Mesenchymal stem cell (in vitro differentiated cells and primary cell): ENCODE measurements around the gene DYNLT1.

Experiments
- DNase-seq: peaks from one replicate; pipeline ENCODE4 v3.0.0-alpha.2; 2013
- H2AFZ ChIP-seq: one replicate; pipeline ENCODE4 v1.6.1; 2013; ENCODE audit warnings: low read depth, mild to moderate bottlenecking, control low read depth, inconsistent platforms, low read length, moderate library complexity
- H2AK5ac ChIP-seq: 2 replicates; pipeline ENCODE4 v1.6.1; 2013; ENCODE audit warnings: low read length, moderate library complexity, mild to moderate bottlenecking, inconsistent platforms; ENCODE audit not compliant: severe bottlenecking
- H2BK120ac ChIP-seq: one replicate; pipeline ENCODE4 v1.6.1; 2013; ENCODE audit warnings: low read depth, mild to moderate bottlenecking, inconsistent platforms, low read length, moderate library complexity
- H2BK12ac ChIP-seq, 2 experiments: one replicate each; pipeline ENCODE4 v1.6.1; 2013; ENCODE audit warnings: inconsistent platforms in 2 of 2, low read length in 2 of 2, mild to moderate bottlenecking in 2 of 2, moderate library complexity in 2 of 2, control low read depth in 1 of 2
- H2BK15ac ChIP-seq: one replicate; pipeline ENCODE4 v1.6.1; 2013; ENCODE audit warnings: mild to moderate bottlenecking, low read depth, inconsistent platforms; ENCODE audit not compliant: poor library complexity, severe bottlenecking
- H2BK5ac ChIP-seq: 2 replicates; pipeline ENCODE4 v1.6.1; 2013; ENCODE audit warnings: low read depth, mild to moderate bottlenecking, low read length, control low read depth, inconsistent platforms; ENCODE audit not compliant: poor library complexity, severe bottlenecking
- H3K14ac ChIP-seq, 2 experiments: one replicate each; pipeline ENCODE4 v1.6.1; 2013; ENCODE audit warnings: inconsistent platforms in 2 of 2, low read length in 2 of 2, control low read depth in 1 of 2, mild to moderate bottlenecking in 1 of 2, moderate library complexity in 1 of 2
- H3K18ac ChIP-seq, 2 experiments: one replicate each; pipeline ENCODE4 v1.6.1; 2013; ENCODE audit warnings: inconsistent platforms in 2 of 2, low read length in 2 of 2, control low read depth in 1 of 2, low read depth in 1 of 2, mild to moderate bottlenecking in 1 of 2
- H3K23ac ChIP-seq, 2 experiments: one replicate each; pipeline ENCODE4 v1.6.1; 2013; ENCODE audit warnings: inconsistent platforms in 2 of 2, low read length in 2 of 2, mild to moderate bottlenecking in 2 of 2, moderate library complexity in 2 of 2, control low read depth in 1 of 2
- H3K27ac ChIP-seq: 2 replicates; pipeline ENCODE4 v1.5.1; 2013; ENCODE audit warnings: mild to moderate bottlenecking, moderate library complexity, low read length, control low read depth, inconsistent platforms; ENCODE audit not compliant: poor library complexity, severe bottlenecking
- H3K27me3 ChIP-seq, 2 experiments: 2 replicates each; pipeline versions ENCODE4 v1.6.1 to v1.7.0; 2013; ENCODE audit warnings: low read length in 2 of 2, mild to moderate bottlenecking in 2 of 2, moderate library complexity in 2 of 2, control low read depth in 1 of 2, inconsistent platforms in 1 of 2; ENCODE audit not compliant: control insufficient read depth in 1 of 2, insufficient read depth in 1 of 2
- H3K36me3 ChIP-seq, 2 experiments: 2 replicates each; pipeline versions ENCODE4 v1.6.1 to v1.7.0; 2013; ENCODE audit warnings: low read length in 2 of 2, control low read depth in 1 of 2, inconsistent platforms in 1 of 2, low read depth in 1 of 2, mild to moderate bottlenecking in 1 of 2; ENCODE audit not compliant: insufficient read depth in 2 of 2, control insufficient read depth in 1 of 2
- H3K4ac ChIP-seq, 2 experiments: one replicate each; pipeline ENCODE4 v1.6.1; 2013; ENCODE audit warnings: inconsistent platforms in 2 of 2, low read length in 2 of 2, mild to moderate bottlenecking in 2 of 2, moderate library complexity in 2 of 2, control low read depth in 1 of 2, low read depth in 1 of 2
- H3K4me1 ChIP-seq: 2 replicates; pipeline ENCODE4 v1.6.1; 2013; ENCODE audit warnings: low read depth, low read length, control low read depth; ENCODE audit not compliant: control insufficient read depth, insufficient read depth
- H3K4me2 ChIP-seq: 2 replicates; pipeline ENCODE4 v1.6.1; 2013; ENCODE audit warnings: low read length, mild to moderate bottlenecking, inconsistent platforms; ENCODE audit not compliant: poor library complexity, severe bottlenecking
- H3K4me3 ChIP-seq, 2 experiments: 2 replicates each; pipeline versions ENCODE4 v1.5.1 to v1.7.0; 2013; ENCODE audit warnings: low read length in 2 of 2, mild to moderate bottlenecking in 2 of 2, control low read depth in 1 of 2, low read depth in 1 of 2; ENCODE audit not compliant: insufficient read depth in 1 of 2
- H3K79me1 ChIP-seq: replicated peaks from 2 replicates; pipeline ENCODE4 v1.6.1; 2013; ENCODE audit warnings: mild to moderate bottlenecking, control low read depth, low read length, inconsistent platforms; ENCODE audit not compliant: poor library complexity, severe bottlenecking
- H3K9ac ChIP-seq: 2 replicates; pipeline ENCODE4 v1.7.0; 2013; ENCODE audit warnings: mild to moderate bottlenecking, low read length, moderate library complexity
- H3K9me3 ChIP-seq: 2 replicates; pipeline ENCODE4 v1.7.0; 2013; ENCODE audit warnings: mild to moderate bottlenecking, low read length; ENCODE audit not compliant: control insufficient read depth
- H4K8ac ChIP-seq: one replicate; pipeline ENCODE4 v1.6.1; 2013; ENCODE audit warnings: inconsistent platforms, mild to moderate bottlenecking, low read length, moderate library complexity
- H4K91ac ChIP-seq: one replicate; pipeline ENCODE4 v1.6.1; 2013; ENCODE audit warnings: mild to moderate bottlenecking, low read length, inconsistent platforms
- WGBS: methylation state at CpG from one replicate; pipeline ENCODE4 v1.1.7; 2013; ENCODE audit warnings: mixed read lengths; 5-methylcytosine and 5-hydroxymethylcytosine counted together

The DYNLT1 gene

DNA sequence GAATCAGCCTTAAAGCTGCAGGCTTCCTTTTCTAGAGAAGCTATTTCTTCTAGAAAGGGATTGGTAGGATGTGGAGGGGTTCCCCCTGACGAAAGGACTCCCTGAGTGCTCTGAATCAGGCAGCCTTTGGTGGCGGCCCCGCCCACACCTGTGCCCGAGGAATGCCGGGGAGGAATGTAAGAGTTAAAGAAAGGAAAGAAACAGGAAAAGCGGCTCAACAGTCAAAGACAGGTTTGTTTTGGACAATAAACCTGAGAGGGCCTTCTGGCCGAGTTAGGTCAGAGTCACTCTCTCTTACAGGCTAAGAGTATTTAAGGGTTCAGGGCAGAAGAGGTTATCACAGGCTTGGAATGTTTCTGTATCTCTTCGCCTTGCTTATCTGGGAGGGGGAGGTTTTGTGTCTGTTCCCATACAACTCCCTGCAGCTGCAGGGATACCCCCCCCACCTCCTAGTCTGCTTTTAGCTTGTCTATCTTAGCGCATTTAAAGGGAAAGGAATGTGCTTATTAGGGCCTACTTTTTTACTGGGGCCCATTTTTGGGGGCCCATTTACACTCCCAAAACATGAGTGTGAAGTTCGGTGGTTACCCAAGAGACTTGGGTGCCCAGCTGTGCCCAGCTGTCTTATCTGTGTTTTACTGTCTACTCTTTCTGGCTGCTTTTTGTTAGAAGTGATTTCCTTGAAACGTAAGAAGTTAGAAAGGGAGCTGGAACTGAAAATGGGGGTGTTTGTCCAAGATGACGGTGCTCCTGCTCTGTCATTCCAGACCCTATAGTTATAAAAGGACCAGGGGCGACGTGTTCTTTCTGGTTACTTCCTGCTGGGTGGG is 32.8 kb downstream of the DYNLT1 start:
- no peak overlapping the region for H2BK5ac ChIP-seq
- H3K14ac ChIP-seq: no peak overlapping the region
- no peaks in the 10 kb centered on the region for H3K9me3 ChIP-seq
- H3K27ac ChIP-seq: no peak overlapping the region
- 48% methylated on average over 14 of the region's 14 CpGs for WGBS
- peak overlapping the region; percentile 19 for H2BK120ac ChIP-seq
- H3K79me1 ChIP-seq: peaks cover 20% of the 10 kb centered on the region
- no peak overlapping the region for H3K18ac ChIP-seq
- no peak overlapping the region for H3K4ac ChIP-seq
- no peaks in the 10 kb centered on the region for H3K4me1 ChIP-seq
- H3K9ac ChIP-seq: no peak overlapping the region
- H3K23ac ChIP-seq: no peak overlapping the region
- no peak overlapping the region for H2BK12ac ChIP-seq
- peaks cover 40 to 80% of the 10 kb centered on the region in 2 experiments for H3K36me3 ChIP-seq
- no peak for DNase-seq
- no peak overlapping the region for H4K91ac ChIP-seq
- H4K8ac ChIP-seq: no peak overlapping the region
- H2AK5ac ChIP-seq: no peak overlapping the region
- no peak overlapping the region for H3K4me3 ChIP-seq
- no peak overlapping the region for H2AFZ ChIP-seq
- H2BK15ac ChIP-seq: no peak overlapping the region
- H3K4me2 ChIP-seq: no peak overlapping the region
- no peaks in the 10 kb centered on the region for H3K27me3 ChIP-seq

- H3K23ac ChIP-seq: no peak overlapping the region
- H3K14ac ChIP-seq: no peak overlapping the region
- no peak overlapping the region for H2BK15ac ChIP-seq
- peaks cover 23% of the 10 kb centered on the region for H3K79me1 ChIP-seq
- no peak overlapping the region for H2BK12ac ChIP-seq
- no peak overlapping the region for H2AK5ac ChIP-seq
- H3K36me3 ChIP-seq: peaks cover 45 to 85% of the 10 kb centered on the region in 2 experiments
- no peaks in the 10 kb centered on the region for H3K4me1 ChIP-seq
- H3K18ac ChIP-seq: no peak overlapping the region
- H3K4me3 ChIP-seq: no peak overlapping the region
- no peaks in the 10 kb centered on the region for H3K27me3 ChIP-seq
- no peak overlapping the region for H3K4me2 ChIP-seq
- no peak overlapping the region for H3K27ac ChIP-seq
- 93% methylated on average over 3 of the region's 3 CpGs for WGBS
- no peak overlapping the region for H4K91ac ChIP-seq
- no peak overlapping the region for H2AFZ ChIP-seq
- H3K9ac ChIP-seq: no peak overlapping the region
- no peaks in the 10 kb centered on the region for H3K9me3 ChIP-seq
- no peak for DNase-seq
- no peak overlapping the region for H2BK120ac ChIP-seq
- H3K4ac ChIP-seq: no peak overlapping the region
- no peak overlapping the region for H4K8ac ChIP-seq
- no peak overlapping the region for H2BK5ac ChIP-seq
Measured at GRCh38 chr6:158611039-158611438, 33.5 kb downstream of the DYNLT1 start.

GRCh38 chr6:158610319-158610968 is 34.1 kb downstream of the DYNLT1 start:
- no peaks in the 10 kb centered on the region for H3K9me3 ChIP-seq
- no peaks in the 10 kb centered on the region for H3K27me3 ChIP-seq
- no peak overlapping the region for H4K91ac ChIP-seq
- H2AK5ac ChIP-seq: no peak overlapping the region
- 84% methylated on average over 9 of the region's 9 CpGs for WGBS
- no peak for DNase-seq
- H2AFZ ChIP-seq: no peak overlapping the region
- no peak overlapping the region for H3K9ac ChIP-seq
- H3K4me2 ChIP-seq: no peak overlapping the region
- no peak overlapping the region for H2BK15ac ChIP-seq
- H3K4ac ChIP-seq: no peak overlapping the region
- no peak overlapping the region for H2BK120ac ChIP-seq
- no peak overlapping the region for H3K4me3 ChIP-seq
- no peak overlapping the region for H2BK12ac ChIP-seq
- H3K23ac ChIP-seq: no peak overlapping the region
- no peak overlapping the region for H3K27ac ChIP-seq
- H3K18ac ChIP-seq: no peak overlapping the region
- peak overlapping the region; percentile 27 for H4K8ac ChIP-seq
- no peak overlapping the region for H2BK5ac ChIP-seq
- H3K14ac ChIP-seq: no peak overlapping the region
- no peaks in the 10 kb centered on the region for H3K4me1 ChIP-seq
- peaks cover 23% of the 10 kb centered on the region for H3K79me1 ChIP-seq
- peaks cover 51 to 90% of the 10 kb centered on the region in 2 experiments for H3K36me3 ChIP-seq

DNA sequence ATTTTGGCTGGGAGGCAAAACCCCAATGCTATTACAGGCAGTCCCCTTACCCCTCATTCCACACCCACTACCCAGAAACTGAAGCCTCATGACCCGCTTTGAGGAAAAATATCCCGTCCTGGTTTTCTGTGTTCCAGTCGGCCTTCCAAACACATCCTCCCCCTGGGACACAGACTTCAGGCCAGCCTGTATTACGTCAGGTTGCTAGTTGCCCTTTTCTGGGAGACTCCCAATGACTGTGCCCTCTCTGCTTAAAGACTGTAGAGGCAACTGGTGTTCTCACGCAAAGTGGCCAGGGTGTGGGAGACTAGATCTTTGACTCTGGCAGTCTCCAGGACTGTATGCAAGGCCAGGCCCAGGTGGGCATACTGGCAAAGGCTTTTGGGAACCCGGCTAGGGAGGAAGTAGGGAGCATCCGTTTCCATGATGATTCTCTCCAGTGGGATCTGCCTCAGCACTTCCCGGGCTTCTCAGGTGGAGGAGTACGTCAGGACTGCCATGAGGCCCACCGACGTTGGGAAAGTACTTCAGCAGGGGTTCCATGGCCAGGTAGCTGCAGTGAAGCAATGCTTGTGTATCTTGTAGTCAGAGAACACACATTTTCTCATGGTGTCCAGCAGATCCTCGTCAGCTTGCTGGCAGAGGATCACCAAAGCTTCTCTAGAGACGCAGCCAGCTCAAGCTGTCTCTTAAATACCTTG is 34.9 kb downstream of the DYNLT1 start:
- Histone ChIP-seq H3K23ac (no peak overlapping the region), H2AFZ (no peak overlapping the region), H3K4me1 (no peaks in the 10 kb centered on the region), H3K9ac (no peak overlapping the region), H3K4ac (no peak overlapping the region), H2BK12ac (no peak overlapping the region), H2BK5ac (no peak overlapping the region), H3K9me3 (no peaks in the 10 kb centered on the region), H3K36me3 (peaks cover 52 to 87% of the 10 kb centered on the region in 2 experiments), H4K91ac (no peak overlapping the region), H3K18ac (no peak overlapping the region), H3K4me2 (no peak overlapping the region), H2AK5ac (no peak overlapping the region), H3K79me1 (peaks cover 23% of the 10 kb centered on the region), H3K27me3 (no peaks in the 10 kb centered on the region), H3K4me3 (no peak overlapping the region), H2BK120ac (no peak overlapping the region), H4K8ac (no peak overlapping the region), H3K14ac (no peak overlapping the region), H2BK15ac (no peak overlapping the region), H3K27ac (no peak overlapping the region)
- no peak for DNase-seq
- WGBS: 94% methylated on average over 13 of the region's 13 CpGs
